HepG2 (cell line): ENCODE data around the gene ECHS1. TPM values are rescaled to one million over a fixed set of nuclear protein-coding genes. Genes with fewer than 3 reads are reported as not detected.

ENCODE experiments used
- GATA4 ChIP-seq: sonication (generic); IDR thresholded peaks from 2 replicates; pipeline ENCODE4 v1.6.1; 2016; ENCODE audit warnings: antibody characterized with exemption, low read depth, borderline replicate concordance
- HDAC2 ChIP-seq: sonication (generic); formaldehyde crosslinking; IDR thresholded peaks from 2 replicates; pipeline ENCODE4 v1.4.0; 2020; ENCODE audit warnings: missing genetic modification reagents
- HMG20B ChIP-seq: conservative IDR thresholded peaks from 2 replicates; pipeline ENCODE4 v1.6.1; 2016; ENCODE audit warnings: missing genetic modification reagents, missing compliant biosample characterization
- TEAD2 ChIP-seq: sonication (generic); formaldehyde crosslinking; IDR thresholded peaks from 2 replicates; pipeline ENCODE4 v1.9.0; 2021; ENCODE audit warnings: missing genetic modification reagents
- XBP1 ChIP-seq: sonication (generic); formaldehyde crosslinking; IDR thresholded peaks from 2 replicates; pipeline ENCODE4 v1.5.0; 2020; ENCODE audit warnings: missing genetic modification reagents
- ZBTB21 ChIP-seq: sonication (generic); formaldehyde crosslinking; IDR thresholded peaks from 2 replicates; pipeline ENCODE4 v1.4.0; 2020; ENCODE audit warnings: missing genetic modification reagents
- ZFX ChIP-seq: sonication (generic); formaldehyde crosslinking; IDR thresholded peaks from 2 replicates; pipeline ENCODE4 v1.4.0; 2020; ENCODE audit warnings: mild to moderate bottlenecking, low read depth, missing genetic modification reagents, moderate library complexity
- ZNF749 ChIP-seq: sonication (generic); formaldehyde crosslinking; IDR thresholded peaks from 2 replicates; pipeline ENCODE4 v1.8.0; 2022; ENCODE audit warnings: mild to moderate bottlenecking, missing genetic modification reagents, moderate library complexity, borderline replicate concordance
- ZNF776 ChIP-seq: sonication (generic); formaldehyde crosslinking; IDR thresholded peaks from 2 replicates; pipeline ENCODE4 v1.4.0; 2020; ENCODE audit warnings: mild to moderate bottlenecking, missing genetic modification reagents
- ZNF792 ChIP-seq: IDR thresholded peaks from 2 replicates; pipeline ENCODE4 v1.6.1; 2016
- polyA plus RNA-seq, 8 experiments: library from polyadenylated mRNA; depleted of rRNA in 3 of 8; stranded (reverse) in 7 of 8; unstranded in 1 of 8; fragments of >200 nt; fragmentation: Illumina TruSeq in 4 of 8; extraction: Trizol in 4 of 8; gene quantifications; 2 replicates each; pipeline versions ENCODE4 v1.2.1 to v1.2.3, GENCODE V29; 2011 to 2016; ENCODE audit warnings: low read depth in 4 of 8, missing spikeins in 1 of 8, mixed read lengths in 1 of 8; ENCODE audit not compliant: insufficient read depth in 1 of 8
- total RNA-seq, 5 experiments: library from RNA; depleted of rRNA; stranded (reverse); fragments of >200 nt; fragmentation: Illumina TruSeq; extraction: Trizol; gene quantifications; 2 replicates each; pipeline ENCODE4 v1.2.3, GENCODE V29; 2016; ENCODE audit warnings: low read depth in 1 of 5
- TF ChIP-seq, protein P1 (sequence below): sonication (generic); formaldehyde crosslinking; IDR thresholded peaks from 2 replicates; pipeline ENCODE4 v1.4.0; 2020; ENCODE audit warnings: missing genetic modification reagents
- TF ChIP-seq, protein P2 (sequence below): sonication (generic); formaldehyde crosslinking; IDR thresholded peaks from 2 replicates; pipeline ENCODE4 v1.5.0; 2020; ENCODE audit warnings: mild to moderate bottlenecking, missing genetic modification reagents, borderline replicate concordance
- TF ChIP-seq, protein P3 (sequence below): sonication (generic); formaldehyde crosslinking; IDR thresholded peaks from 2 replicates; pipeline ENCODE4 v1.5.1; 2020; ENCODE audit warnings: mild to moderate bottlenecking, missing genetic modification reagents, moderate library complexity

Gene ECHS1
- total and polyA plus RNA-seq, 2 of the 13 experiments (the other 11 are each of a cell fraction or from before 2014, with no cell fraction given): 32.7 to 195 TPM

DNA sequence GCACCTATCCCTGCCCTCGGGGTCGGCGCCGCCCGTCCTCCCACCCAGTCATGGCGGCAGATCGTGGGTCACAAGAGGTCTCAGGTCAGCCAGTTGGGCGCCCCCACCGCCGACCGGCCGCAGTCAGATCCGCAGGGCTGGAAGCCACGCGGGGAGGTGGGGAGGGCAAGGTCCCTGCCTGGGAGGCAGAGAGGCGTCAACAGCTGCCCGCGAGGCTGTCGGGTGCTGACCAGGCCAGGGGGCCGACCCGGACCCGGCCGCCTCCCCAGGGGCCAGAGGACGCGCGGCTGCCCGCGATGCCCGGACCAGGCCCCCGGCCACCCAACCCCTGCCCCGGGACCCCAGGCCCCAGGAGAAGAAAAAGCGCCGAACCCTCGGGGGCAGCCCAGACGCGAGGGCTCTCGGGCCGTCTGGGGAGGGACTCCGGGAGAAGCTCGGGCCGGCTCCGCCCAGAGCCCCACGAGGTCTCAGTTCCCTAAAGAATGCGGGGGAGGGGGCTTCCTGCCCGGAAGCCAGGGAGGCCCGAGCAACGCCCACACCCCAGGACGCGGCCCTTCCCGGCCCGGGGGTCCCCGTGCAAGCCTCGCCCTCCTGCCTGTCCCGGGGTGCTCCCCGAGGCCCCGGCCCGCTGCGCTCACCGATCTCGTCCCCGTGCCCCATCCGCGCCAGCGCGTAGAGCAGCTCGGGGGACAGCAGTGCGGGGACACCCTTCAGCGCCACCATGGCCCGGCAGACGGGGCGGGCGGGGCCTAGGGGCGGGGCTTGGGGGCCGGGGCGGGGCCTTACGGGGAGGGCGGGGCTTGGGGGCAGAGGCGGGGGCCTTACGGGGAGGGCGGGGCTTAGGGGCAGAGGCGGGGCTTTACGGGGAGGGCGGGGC lies 15.6 kb downstream of the ECHS1 start, which contains the start of gene FUOM (continued):
- TF ChIP-seq ZNF749 (CRISPR knock-in tag) (0 out of 2 replicates have a peak, but pooled peaks have one; percentile 10), ZNF776 (CRISPR knock-in tag) (0 out of 2 replicates have a peak, but pooled peaks have one; percentile 10), ZNF792 (0 out of 2 replicates have a peak, but pooled peaks have one; percentile 24), TEAD2 (CRISPR knock-in tag) (no peak), HMG20B (CRISPR knock-in tag) (no peak), ZBTB21 (CRISPR knock-in tag) (no peak), XBP1 (CRISPR knock-in tag) (no peak), ZFX (peak; percentile 78), GATA4 (peak; percentile 38; the same call in 1 of the 2 replicates), HDAC2 (peak; percentile 39; the same call in 1 of the 2 replicates)
- TF ChIP-seq, protein P1, sequence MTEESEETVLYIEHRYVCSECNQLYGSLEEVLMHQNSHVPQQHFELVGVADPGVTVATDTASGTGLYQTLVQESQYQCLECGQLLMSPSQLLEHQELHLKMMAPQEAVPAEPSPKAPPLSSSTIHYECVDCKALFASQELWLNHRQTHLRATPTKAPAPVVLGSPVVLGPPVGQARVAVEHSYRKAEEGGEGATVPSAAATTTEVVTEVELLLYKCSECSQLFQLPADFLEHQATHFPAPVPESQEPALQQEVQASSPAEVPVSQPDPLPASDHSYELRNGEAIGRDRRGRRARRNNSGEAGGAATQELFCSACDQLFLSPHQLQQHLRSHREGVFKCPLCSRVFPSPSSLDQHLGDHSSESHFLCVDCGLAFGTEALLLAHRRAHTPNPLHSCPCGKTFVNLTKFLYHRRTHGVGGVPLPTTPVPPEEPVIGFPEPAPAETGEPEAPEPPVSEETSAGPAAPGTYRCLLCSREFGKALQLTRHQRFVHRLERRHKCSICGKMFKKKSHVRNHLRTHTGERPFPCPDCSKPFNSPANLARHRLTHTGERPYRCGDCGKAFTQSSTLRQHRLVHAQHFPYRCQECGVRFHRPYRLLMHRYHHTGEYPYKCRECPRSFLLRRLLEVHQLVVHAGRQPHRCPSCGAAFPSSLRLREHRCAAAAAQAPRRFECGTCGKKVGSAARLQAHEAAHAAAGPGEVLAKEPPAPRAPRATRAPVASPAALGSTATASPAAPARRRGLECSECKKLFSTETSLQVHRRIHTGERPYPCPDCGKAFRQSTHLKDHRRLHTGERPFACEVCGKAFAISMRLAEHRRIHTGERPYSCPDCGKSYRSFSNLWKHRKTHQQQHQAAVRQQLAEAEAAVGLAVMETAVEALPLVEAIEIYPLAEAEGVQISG (CRISPR knock-in tag): no peak; the same call in 1 of the 2 replicates
- TF ChIP-seq, protein P2, sequence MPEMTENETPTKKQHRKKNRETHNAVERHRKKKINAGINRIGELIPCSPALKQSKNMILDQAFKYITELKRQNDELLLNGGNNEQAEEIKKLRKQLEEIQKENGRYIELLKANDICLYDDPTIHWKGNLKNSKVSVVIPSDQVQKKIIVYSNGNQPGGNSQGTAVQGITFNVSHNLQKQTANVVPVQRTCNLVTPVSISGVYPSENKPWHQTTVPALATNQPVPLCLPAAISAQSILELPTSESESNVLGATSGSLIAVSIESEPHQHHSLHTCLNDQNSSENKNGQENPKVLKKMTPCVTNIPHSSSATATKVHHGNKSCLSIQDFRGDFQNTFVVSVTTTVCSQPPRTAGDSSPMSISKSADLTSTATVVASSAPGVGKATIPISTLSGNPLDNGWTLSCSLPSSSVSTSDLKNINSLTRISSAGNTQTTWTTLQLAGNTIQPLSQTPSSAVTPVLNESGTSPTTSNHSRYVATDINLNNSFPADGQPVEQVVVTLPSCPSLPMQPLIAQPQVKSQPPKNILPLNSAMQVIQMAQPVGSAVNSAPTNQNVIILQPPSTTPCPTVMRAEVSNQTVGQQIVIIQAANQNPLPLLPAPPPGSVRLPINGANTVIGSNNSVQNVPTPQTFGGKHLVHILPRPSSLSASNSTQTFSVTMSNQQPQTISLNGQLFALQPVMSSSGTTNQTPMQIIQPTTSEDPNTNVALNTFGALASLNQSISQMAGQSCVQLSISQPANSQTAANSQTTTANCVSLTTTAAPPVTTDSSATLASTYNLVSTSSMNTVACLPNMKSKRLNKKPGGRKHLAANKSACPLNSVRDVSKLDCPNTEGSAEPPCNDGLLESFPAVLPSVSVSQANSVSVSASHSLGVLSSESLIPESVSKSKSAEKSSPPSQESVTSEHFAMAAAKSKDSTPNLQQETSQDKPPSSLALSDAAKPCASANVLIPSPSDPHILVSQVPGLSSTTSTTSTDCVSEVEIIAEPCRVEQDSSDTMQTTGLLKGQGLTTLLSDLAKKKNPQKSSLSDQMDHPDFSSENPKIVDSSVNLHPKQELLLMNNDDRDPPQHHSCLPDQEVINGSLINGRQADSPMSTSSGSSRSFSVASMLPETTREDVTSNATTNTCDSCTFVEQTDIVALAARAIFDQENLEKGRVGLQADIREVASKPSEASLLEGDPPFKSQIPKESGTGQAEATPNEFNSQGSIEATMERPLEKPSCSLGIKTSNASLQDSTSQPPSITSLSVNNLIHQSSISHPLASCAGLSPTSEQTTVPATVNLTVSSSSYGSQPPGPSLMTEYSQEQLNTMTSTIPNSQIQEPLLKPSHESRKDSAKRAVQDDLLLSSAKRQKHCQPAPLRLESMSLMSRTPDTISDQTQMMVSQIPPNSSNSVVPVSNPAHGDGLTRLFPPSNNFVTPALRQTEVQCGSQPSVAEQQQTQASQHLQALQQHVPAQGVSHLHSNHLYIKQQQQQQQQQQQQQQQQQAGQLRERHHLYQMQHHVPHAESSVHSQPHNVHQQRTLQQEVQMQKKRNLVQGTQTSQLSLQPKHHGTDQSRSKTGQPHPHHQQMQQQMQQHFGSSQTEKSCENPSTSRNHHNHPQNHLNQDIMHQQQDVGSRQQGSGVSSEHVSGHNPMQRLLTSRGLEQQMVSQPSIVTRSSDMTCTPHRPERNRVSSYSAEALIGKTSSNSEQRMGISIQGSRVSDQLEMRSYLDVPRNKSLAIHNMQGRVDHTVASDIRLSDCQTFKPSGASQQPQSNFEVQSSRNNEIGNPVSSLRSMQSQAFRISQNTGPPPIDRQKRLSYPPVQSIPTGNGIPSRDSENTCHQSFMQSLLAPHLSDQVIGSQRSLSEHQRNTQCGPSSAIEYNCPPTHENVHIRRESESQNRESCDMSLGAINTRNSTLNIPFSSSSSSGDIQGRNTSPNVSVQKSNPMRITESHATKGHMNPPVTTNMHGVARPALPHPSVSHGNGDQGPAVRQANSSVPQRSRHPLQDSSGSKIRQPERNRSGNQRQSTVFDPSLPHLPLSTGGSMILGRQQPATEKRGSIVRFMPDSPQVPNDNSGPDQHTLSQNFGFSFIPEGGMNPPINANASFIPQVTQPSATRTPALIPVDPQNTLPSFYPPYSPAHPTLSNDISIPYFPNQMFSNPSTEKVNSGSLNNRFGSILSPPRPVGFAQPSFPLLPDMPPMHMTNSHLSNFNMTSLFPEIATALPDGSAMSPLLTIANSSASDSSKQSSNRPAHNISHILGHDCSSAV: no peak
- TF ChIP-seq, protein P3, sequence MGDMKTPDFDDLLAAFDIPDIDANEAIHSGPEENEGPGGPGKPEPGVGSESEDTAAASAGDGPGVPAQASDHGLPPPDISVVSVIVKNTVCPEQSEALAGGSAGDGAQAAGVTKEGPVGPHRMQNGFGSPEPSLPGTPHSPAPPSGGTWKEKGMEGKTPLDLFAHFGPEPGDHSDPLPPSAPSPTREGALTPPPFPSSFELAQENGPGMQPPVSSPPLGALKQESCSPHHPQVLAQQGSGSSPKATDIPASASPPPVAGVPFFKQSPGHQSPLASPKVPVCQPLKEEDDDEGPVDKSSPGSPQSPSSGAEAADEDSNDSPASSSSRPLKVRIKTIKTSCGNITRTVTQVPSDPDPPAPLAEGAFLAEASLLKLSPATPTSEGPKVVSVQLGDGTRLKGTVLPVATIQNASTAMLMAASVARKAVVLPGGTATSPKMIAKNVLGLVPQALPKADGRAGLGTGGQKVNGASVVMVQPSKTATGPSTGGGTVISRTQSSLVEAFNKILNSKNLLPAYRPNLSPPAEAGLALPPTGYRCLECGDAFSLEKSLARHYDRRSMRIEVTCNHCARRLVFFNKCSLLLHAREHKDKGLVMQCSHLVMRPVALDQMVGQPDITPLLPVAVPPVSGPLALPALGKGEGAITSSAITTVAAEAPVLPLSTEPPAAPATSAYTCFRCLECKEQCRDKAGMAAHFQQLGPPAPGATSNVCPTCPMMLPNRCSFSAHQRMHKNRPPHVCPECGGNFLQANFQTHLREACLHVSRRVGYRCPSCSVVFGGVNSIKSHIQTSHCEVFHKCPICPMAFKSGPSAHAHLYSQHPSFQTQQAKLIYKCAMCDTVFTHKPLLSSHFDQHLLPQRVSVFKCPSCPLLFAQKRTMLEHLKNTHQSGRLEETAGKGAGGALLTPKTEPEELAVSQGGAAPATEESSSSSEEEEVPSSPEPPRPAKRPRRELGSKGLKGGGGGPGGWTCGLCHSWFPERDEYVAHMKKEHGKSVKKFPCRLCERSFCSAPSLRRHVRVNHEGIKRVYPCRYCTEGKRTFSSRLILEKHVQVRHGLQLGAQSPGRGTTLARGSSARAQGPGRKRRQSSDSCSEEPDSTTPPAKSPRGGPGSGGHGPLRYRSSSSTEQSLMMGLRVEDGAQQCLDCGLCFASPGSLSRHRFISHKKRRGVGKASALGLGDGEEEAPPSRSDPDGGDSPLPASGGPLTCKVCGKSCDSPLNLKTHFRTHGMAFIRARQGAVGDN: peak; percentile 93
